HG03571 (cell line): ENCODE data around the gene ARMC2.
"Not testable (repeated sequence)": the region's sequence is repeated elsewhere in the genome, so short reads cannot be mapped to it uniquely, and the experiment has no call there.

Experiments
- ATAC-seq: cut with Tn5 transposase; IDR thresholded peaks from one replicate; pipeline ENCODE4 v1.9.1; 2021; ENCODE audit not compliant: unreplicated experiment

Gene ARMC2, protein sequence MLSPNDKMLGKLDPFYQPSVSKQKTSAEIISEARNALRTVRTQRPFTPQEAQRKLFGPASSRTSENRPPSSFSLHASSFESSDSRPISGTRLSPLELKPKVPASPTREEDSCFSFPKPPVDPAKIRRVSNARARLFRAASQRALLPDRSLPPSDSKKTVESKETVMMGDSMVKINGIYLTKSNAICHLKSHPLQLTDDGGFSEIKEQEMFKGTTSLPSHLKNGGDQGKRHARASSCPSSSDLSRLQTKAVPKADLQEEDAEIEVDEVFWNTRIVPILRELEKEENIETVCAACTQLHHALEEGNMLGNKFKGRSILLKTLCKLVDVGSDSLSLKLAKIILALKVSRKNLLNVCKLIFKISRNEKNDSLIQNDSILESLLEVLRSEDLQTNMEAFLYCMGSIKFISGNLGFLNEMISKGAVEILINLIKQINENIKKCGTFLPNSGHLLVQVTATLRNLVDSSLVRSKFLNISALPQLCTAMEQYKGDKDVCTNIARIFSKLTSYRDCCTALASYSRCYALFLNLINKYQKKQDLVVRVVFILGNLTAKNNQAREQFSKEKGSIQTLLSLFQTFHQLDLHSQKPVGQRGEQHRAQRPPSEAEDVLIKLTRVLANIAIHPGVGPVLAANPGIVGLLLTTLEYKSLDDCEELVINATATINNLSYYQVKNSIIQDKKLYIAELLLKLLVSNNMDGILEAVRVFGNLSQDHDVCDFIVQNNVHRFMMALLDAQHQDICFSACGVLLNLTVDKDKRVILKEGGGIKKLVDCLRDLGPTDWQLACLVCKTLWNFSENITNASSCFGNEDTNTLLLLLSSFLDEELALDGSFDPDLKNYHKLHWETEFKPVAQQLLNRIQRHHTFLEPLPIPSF

GRCh38 chr6:108848116-108848868 lies at the start of gene ARMC2:
ARMC2 (plus strand) TSS chr6:108848422; CDS start chr6:108854268, 5,846 bp downstream.
- ATAC-seq: peak; percentile 97

DNA sequence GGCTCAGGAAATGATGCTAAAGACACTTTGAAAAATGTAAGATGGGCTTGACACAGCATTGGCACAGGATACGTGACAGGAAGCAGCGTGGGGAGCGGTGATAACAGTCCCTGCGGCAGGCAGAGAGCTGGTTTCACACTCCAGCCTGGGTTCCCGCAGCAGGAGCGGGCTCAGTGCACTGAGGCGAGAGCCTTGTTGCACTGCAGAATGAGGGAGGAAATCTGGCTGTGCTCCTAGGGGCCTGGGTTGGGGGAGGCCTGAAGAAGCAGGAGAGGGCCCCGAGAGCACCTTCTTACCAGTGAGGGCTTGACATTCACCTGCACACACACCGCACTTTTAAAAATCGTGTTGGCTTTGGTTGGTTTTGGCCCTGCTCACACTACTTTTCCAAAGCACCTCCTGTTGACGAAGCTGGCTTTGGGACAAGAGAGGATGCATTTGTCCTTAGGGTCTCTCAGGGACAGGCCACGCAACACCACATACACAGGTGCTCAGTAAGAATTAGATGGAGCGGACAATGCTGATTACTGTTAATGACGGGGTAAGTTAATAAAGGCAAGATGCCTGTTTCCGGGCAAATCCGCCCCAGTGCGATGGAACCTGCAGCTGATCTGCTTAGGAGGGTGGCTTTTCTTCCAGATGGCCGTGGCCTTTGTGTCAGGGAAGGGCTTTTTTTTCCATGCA lies 49.4 kb upstream of the ARMC2 start:
- no peak for ATAC-seq

DNA sequence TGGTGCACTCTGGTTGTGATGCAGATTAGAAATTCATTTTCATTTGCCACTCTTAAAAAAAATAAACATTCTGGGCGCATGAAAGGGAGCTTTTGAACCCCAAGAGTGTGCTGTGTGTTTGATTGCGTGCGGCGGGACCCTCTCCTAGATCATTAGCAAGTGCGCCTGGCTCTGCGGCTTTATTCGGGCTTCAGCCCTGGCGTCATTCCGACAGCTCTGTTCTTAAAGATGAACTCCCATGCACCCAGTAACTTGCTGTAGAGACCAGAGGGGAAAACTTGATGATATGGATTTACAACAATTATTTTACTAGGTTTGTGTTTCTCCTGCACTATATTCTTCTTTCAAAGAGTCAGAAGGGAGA lies 48.9 kb upstream of the ARMC2 start:
- ATAC-seq: no peak

DNA sequence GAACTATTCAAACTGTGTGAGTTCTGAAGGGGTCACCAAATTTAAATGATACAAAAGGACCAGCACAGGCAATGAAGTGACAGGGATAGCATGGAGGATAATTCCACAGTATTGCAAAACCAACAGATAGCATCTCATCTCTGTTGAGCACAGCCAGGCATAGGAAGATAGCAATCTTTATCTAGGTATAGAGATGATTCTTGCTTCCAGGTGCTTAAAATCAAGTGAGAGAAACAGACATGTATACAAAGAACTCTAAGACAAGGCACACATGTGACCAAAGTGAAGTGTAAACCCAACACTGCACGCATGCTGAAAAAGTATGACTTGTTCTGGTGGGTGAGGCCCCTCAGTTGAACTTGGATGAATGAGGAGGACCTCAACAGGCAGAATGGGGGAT lies 48.4 kb upstream of the ARMC2 start:
- no peak for ATAC-seq

DNA sequence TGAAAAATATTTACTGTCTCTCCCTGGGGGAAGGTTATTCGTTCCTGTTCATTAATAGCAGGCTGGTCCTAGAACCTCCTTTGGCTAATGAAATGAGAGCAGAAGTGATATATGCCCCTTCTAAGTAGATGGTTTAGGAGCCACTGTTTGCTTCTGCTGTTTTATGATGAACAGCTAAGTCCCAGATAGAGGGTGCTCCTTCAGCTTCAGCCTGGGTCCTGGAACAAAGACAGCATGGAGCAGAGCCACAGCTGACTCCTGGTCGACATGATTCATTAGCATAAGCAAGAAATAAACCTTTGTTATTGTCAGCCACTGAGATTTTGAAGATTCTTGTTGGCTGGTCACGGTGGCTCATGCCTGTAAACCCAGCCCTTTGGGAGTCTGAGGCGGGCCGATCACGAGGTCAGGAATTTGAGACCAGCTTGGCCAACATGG lies 47.8 kb upstream of the ARMC2 start:
- ATAC-seq: no peak

DNA sequence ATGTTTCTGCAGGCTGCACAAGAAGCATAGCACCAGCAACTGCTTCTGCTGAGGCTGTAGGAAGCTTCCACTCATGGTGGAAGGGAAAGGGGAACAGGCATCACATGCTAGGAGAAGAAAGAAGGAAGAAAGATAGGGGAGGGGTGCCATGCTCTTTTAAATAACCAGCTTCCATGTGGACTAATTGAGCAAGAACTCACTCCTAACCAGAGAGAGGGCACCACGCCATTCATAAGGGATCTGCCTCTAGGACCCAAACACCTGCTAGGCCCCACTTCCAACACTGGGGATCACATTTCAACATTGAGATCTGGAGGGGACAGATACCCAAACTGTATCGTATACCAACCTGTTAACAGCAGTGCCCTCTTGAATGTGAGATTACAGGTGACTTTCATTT lies 46.9 kb upstream of the ARMC2 start:
- no peak for ATAC-seq

DNA sequence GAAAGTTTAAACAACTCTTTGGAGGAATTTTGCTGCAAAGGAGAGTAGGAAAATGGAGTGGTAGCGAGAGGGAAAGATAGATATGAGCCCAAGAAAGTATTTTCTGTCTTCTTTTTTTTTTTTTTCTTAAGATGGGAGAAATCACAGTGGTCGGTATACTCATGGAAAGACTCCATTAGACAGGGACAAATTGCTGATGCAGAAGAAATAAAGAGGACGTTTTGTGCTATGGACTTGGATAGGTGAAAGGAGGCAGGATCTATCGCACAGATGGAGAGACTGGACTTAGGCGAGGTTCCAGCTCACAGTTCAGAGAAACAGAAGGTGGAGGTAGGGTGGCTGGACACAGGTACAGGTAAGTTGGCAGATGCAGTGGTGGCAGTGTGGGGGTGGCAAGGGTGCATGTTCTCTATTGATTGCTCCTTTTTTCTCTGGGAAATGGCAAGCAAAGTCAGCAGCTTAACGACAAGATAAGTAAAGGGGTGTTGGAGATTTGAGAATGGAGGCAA lies 44.2 kb upstream of the ARMC2 start:
- no peak for ATAC-seq

GRCh38 chr6:108804956-108805355 lies 43.3 kb upstream of the ARMC2 start:
- ATAC-seq: no peak

DNA sequence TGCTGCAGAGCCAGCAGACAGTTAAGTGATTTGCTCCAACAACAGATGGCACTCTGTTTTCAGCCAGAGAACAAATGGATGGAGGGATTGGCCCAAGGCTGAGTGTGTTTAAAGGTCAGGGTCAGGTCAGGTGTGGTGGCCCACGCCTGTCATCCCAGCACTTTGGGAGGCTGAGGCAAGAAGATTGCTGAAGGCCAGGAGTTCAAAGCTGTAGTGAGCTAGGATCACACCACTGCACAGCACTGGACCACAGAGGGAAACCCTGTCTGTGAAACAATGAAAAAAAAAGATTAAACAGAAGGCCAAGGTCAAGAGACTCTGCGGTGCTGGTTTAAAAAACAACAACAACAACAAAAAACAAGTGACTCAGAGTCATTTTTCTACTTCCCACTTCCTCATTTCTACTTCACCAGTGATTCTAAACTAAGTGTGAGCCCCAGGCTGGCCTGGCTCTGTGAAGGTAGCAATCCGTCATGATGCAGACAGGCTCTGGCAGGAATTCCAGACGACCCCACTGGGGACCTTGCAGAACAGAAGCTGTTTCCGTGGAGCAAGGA lies 42.5 kb upstream of the ARMC2 start:
- peak; percentile 64 for ATAC-seq

GRCh38 chr6:108806171-108806570 lies 42.1 kb upstream of the ARMC2 start:
- ATAC-seq: no peak

- ATAC-seq: no peak
These were observed 41.6 kb upstream of the ARMC2 start for GRCh38 chr6:108806665-108807064.

DNA sequence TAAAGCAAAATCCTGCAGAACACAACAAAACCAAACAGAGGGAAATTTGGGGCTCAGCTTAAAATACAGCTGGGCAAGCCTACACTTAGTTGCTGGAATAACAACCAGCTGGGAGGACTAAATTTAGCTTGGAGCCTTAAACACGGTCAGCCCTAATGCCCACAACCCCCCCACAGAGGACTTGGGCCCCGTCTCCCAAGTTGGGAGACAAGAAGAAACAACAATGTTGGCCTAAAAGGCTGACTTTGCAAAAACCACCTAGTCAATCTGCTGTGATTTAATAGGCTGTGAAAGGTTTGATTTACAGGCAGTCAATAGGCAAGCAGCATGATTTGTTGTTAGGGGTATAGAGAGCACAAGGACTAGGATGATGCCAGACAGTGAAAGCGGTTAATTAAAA lies 40.3 kb upstream of the ARMC2 start:
- no peak for ATAC-seq

DNA sequence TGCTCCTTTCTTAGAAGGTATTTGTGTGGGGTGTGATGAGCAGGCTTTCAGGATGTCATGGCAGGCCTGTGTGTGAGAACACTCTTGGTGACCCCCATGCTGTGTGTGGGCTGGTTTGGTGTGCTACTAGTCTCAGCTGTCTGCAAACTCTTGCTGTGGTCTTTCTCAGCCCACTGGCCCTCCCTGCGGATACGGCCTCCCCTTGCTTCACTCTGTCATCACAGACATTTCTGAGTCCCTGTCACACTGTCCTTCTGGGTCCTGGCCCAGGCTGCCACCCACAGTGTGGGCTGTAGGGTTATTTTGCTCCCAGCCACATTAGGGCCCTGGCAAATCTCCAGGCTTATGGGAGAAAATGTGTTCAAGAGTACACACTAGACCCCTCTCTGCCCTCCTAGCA lies 39.0 kb upstream of the ARMC2 start:
- ATAC-seq: no peak

- ATAC-seq: no peak
These were observed 38.1 kb upstream of the ARMC2 start for GRCh38 chr6:108810057-108810643.

DNA sequence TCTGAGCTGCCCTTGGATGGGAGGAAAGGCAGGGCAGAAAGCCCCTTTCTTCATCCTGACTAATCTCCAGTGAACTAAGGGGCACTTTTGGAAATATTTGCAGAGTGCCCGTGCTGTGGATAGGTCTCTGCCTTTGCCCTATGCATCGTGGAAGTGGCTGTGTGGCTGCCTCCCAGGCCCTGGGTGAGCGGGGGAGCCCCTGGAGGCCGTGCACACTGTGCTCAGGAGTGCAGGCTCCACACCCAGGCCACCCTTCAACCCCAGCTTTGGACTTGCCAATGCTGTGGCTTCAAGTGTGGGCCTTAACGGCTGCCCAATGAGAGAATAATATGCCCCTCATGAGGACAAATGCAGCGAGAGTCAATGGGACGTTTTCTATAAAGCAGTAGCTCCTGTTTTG lies 36.7 kb upstream of the ARMC2 start:
- no peak for ATAC-seq

GRCh38 chr6:108813218-108813617 lies 35.0 kb upstream of the ARMC2 start:
- not testable (repeated sequence) for ATAC-seq

DNA sequence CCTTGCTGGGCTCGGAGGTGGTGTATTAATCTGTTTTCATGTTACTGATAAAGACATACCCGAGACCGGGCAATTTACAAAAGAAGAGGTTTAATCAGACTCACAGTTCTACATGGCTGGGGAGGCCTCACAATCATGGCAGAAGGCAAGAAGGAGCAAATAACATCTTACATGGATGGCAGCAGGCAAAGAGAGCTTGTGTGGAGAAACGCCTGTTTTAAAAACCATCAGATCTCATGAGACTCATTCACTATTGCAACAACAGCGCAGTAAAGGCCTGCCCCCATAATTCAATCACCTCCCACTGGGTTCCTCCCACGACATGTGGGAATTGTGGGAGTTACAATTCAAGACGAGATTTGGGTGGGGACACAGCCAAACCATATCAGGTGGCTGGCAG lies 30.9 kb upstream of the ARMC2 start:
- not testable (repeated sequence) for ATAC-seq

DNA sequence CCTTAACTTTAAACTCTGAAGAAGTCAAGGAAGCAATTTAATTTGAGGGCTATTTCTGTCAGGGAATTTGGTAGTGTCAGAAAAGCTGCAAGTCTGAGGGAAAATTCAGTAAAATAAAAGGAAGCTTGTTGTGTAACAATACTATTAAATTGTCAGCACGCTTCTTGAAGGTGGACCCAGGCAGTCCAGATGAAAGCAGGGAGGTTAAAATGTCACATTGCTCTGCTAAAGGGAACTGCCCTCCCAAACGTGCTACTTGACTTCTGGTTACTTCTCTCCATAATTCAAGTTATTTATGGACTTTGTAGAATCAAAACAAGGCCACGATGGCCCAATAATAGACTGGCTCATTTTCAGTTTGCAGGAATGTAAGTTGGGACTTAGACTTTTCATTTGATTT lies 28.2 kb upstream of the ARMC2 start:
- no peak for ATAC-seq

DNA sequence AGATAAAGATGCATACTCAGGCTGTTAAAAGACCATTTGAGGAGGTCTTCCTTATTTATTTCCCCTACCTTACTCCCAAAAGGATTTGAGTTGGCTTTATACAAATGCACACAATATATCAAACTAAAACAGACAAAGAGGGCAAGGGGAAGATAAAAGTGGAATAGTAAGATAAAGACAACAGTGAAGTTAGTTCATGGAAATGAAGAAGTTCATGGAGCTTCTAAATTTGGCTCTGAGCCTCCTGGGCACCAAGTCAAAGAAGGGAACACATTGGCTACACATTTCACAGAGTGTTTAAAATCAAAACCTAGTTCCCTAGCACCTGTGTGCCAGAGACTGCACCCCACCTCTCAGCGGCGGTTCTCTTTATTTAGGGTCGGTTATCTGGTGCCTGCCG lies 25.8 kb upstream of the ARMC2 start:
- ATAC-seq: no peak

GRCh38 chr6:108825326-108825725 lies 22.9 kb upstream of the ARMC2 start:
- no peak for ATAC-seq
